Islet of Langerhans (tissue), 1 donor: ENCODE results near the gene THSD4.

Experiments used
- FAIRE-seq: peaks from one replicate; lab custom pipeline; 2011; peaks lifted over from hg19 to GRCh38; lab: Jason Lieb, UNC

Gene THSD4

DNA sequence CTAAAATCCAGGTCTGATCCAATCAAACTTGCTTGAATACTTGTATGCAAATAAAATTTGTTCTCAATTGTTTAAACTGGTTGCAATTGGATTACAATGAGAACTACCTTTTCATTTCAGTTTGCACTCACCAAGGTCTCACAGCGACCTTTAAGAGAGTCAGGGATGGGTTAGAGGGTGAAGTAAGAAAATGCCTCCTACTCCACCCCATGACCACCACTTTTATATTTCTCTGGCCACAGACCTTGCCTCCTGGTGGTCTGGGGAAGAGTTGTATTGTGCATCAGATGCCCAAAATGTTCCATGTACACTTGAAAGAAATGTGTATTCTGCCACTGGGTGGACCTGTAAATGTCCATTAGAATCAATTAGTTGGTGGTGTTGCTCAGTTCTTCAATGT lies 16.4 kb upstream of the THSD4 start:
- no peak for FAIRE-seq

DNA sequence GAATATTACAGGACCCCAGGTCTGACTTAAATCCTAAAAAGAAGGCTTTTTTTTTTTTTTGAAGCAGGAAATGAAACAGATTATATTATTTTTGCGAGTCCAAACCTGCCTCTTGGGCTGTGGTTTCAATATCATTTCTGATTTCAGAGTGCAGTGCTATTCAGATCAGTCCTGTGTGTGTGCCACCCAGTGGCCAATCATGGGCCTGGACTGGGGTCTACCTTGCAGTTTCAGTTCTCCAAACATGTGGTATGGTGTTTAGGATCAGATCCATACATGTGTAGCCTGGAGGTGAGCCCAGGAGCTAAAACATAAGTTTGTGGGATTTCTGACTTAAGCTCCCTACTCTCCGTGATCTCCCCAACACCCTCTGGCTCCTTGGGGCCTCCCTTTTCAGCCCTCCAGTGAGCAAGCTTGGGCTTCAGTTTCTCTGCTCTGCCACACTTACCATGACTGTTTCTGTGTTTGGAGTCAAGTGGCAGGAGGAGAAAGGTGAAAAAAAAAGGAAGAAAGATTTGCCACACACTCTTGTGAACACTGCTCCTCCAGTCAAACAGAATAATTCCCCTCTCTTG lies 12.1 kb upstream of the THSD4 start:
- FAIRE-seq: no peak

DNA sequence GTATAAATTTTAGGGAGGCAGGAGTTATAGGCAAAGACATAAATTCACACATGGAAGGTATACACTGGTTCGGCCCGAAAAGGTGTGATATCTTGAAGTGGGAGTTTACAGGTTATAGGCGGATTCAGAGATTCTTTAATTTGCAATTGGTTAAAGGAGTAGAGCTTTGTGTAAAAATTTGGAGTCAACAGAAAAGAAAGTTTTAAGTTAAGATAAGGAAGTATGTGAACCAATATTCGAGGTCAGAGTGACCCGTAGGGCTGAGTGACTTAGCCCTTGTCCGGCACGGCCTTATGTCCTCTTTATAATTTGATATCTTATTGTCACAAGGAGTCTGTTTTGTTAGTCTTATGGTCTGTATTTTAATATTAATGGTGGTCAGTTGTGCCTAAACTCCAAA lies 10.6 kb upstream of the THSD4 start:
- FAIRE-seq: no peak

DNA sequence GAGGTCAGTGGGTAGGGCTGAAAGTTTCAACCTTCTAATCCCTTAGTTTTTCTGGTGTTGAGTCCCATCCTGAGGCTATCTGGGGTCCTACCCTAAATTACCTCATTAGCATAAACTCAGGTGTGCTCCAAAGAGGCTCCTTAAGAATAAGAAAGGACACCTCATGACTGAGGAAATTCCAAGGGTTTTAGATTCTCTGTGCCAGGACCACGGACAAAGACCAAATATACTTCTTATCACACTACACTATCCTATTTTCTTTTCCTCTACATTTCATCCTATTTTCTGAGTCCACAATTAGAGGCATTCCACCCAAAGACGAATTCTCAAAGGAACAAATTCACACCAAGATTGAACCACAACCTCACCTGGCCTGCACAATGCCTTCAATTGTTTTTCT lies 9.8 kb upstream of the THSD4 start:
- FAIRE-seq: no peak

DNA sequence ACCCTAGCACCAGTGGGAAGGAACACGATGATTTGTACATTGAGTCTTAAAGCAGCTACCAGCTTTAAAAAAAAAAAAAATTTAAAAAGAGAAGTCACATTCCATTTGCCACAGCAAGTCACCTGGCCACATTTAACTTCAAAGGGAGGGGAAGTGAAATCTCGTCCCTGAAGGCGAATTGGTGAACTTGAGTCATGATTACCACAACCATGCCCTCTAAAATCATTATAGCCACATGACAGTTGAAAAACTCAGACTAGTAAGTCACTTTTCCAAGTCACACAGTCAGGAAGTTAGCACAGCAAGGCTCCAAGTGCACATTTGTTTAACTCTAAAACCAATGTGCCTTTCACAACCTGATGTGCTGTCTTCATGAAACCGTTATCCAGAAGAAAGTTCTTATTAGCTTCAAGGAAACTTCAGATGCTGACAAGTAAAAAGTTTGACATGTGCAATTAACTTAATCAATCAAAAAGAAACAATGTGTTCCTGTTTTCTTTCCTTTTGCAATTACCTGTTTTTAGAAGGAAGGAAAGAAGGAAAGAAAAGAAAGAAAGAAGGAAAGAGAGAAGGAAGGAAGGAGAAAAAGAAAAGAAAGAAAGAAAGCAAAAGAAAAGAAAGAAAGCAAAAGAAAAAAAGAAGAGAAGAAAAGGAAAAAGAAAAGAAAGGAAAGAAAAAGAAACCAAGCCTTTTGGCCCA lies 8.3 kb upstream of the THSD4 start:
- FAIRE-seq: no peak

DNA sequence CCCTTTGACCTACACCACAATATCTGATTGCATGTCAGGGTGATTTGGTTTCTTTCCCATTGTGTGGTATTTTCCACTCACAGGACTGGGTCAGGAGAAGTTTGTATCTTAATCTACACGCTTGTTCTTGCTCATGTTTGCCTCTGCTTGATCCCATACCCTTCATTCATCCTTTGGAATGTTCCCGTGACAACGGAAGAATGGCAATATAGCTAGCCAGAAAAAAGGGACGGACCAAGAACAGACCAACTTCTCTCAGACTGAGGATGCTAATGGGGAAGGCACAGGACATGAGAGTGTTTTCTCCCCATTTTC lies 7.8 kb upstream of the THSD4 start:
- no peak for FAIRE-seq

DNA sequence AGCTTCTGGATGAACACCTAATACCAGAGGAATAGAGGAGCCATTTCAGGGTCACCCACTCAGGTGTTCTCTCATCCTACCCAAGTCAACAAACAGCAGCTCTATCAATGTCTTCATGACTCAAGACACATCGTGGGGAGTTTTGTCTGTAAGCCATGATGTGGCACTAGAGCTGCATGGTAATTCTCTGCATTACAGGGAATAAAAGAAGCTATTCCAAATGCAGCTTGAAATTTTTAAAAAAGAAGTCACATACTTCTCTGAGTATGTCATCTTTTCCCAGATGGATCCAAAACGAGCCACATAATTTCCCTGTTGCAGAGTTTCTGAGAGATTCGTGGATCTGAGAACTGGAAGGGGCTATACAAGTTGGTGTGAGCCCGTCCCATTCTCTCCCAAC lies 6.1 kb upstream of the THSD4 start:
- no peak for FAIRE-seq

DNA sequence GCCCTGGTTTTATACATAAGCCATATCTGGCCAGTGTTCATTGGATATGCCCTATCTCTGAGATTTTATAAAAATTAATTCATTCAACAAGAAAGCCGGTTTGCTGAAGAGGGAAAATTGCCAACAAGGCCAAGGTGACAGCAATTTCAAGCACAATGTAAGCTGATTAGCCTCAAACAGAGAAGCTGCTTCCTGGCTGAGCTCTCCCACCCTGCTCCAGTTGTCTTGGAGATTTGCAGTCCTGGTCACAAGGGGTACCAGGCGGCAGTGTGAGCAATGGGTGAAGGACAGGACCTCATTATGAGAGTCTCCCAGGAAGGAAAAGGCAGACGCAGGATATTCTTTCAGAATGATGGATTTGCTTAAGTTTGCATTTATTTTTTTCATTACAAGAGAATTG lies 5.4 kb upstream of the THSD4 start:
- FAIRE-seq: no peak

DNA sequence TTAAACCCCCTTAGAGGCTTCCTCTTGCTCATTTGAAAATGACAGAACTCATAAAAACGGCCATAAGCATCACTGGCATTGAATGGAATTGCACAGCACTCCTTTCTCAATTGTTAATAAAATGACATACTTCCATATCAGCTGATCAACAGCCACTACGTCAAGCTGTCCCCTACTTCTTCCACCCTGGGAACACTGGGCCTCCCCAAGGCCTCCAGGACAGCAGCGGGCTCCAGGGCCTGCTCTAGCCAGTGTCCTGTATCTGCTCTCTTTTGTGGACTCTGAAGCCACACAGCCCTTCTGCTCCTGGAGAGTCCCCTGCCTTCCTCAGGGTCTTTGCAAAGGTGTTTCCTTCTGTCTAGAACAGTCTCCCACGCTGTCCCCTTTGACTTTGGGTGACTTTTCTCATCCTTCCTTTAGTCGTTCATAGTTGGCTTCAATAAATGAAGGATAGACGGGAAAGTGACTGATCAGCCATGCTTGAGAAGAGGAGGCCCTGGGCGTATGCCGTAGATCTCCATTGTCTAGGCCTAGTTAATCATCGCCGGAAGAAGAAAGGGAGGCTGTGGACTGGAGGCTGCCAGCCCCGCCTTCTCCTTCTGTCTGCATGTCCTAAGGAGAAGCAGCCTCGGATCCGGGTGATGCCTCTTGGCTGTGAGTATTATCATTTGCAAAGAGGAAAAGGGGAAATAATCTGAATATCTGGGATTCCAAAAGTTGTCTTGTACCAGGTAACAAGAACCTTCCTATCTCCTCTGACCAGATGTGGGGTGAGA lies 4.7 kb upstream of the THSD4 start:
- no peak for FAIRE-seq

DNA sequence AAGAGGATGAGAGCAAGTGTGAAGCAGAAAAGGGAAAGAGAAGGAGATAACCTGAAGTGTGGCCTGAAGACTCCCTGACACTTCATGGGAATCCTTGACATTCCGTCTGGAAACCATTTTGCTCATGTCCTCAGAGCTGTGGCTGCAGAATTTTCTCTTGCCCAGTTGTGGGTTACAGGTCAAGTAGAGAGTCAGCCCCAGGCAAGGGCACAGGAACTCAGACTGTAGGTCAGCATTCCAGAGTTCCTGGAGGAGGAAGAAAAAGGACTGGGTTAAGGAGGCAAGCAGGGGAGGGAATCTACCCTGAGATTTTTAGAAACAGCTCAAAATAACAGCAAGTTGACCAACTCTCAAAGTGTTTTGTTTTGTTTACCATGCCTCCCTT lies 4.1 kb upstream of the THSD4 start:
- FAIRE-seq: no peak

DNA sequence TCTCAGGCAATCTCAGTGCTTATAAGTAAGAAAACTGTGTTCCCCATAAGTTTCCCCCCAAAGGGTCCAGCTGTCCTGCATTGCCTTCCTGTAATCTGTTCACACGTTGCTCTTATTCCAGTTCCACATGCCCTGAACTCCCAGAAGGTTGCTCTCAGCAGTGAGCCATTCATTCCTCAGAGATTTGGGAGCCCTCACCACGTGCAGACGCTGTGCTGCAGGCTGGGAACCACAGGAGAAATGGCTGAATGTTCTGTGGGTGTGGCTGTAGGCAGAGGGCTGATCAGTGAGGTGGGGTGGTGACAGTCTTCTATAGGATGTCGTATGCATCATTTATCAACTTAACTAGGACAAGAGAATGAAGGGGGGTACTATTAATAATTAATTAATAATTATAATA lies 3.3 kb upstream of the THSD4 start:
- no peak for FAIRE-seq

DNA sequence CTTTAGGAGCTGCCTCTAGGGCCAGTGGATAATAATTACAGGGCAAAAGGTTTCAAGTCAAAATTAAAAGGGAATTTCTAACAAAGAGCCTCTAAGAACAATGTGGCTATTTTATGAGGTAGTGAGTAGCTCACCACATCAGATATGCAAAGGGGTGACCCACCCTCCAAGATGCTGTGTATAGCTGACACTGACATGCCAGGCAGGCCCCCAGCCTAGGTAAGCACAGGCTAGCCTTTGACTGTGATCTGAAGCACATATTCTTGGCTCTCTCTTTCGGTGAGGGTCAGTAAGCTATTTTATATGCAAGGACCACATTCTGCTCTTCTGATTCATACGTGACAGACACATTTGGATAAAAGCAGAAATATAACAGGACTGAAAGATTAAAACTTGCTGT lies 2.8 kb upstream of the THSD4 start:
- no peak for FAIRE-seq

DNA sequence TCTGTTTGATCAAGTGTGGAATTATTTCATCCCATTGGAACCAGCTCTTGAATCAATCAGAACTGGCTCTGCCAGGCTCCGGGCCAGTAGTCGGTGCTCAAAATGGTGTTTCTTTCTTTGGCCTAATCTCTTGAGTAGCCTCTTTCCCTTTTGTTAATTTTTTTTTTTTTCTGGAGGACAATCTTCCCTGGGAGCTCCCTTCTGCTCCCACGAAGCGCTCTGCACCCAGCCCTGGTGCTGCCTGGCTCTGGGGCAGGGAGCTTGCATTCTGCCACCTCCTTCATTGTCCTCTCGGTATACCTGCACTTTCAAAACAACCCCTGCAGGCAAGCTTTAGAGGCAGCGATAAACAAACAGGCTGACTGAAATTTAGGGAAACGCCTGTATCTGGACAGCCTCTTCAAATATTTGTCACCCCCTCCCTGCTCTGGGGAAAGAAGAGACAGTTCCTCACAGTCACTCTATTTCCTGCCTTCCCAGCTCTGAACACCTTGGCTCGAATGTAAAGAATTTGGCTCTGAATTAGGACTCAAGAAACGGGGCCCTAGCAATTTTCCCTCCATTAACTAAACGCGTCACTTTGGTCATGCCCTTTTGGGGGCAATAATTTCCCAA lies 1.1 kb upstream of the THSD4 start:
- FAIRE-seq: no peak

DNA sequence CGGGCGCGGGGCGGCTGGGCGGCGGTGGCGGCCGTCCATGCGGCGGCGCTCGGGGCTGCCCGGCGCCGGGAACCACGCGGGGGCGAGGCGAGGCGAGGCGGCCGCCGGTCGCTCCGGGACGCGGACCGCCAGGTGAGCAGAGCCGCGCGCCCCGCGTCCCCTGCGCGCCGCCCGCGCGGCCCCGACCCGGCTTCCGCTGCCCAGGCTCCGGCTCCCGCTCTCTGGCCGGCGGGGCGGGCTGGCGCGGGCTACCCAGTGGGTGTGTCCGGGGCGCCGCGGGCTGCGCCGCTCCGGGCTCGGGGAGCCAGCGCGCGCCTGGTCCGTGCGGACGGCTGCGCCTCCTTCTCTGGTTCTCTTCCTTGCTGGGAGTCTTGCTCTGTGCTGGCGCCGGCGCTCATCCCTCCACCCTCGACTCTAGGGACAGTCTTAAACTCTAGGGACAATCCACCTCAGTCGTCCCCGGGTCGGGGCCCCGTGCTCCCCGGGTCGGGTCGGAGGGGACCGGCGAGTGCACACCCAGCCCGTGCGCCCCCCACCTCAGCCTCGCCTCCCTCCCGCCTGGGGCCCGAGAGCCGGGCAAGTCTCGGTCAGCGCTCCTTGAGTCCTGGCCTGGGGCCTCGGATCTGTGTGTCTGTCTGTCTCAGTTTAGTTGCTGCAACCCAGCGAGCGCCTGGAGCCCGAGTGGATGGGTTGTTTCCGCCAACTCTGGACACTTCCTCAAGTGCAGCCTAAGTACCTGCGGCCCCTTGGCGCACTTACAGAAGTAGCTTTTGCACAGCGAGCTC lies 488 bp downstream of the THSD4 start:
- FAIRE-seq: no peak

DNA sequence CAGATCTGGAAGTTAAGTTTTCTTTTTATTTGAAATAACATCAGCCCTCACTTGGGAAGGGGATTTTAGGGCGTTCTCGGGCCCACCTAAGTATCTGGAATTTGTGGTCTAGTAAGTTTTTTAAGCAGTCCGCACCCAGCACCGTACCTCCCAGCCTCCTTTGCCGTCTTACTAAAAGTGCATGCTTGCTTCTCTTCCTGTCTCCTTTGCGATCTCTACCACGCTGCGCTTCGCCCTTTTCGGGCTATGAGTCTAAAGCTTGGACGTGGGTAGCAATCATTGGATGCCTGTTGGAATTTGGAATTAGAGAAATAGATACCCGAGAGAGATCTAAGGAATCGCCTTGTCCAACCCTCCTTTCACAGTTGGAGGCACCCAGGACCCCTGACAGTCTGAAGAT lies 1.1 kb downstream of the THSD4 start:
- FAIRE-seq: no peak

DNA sequence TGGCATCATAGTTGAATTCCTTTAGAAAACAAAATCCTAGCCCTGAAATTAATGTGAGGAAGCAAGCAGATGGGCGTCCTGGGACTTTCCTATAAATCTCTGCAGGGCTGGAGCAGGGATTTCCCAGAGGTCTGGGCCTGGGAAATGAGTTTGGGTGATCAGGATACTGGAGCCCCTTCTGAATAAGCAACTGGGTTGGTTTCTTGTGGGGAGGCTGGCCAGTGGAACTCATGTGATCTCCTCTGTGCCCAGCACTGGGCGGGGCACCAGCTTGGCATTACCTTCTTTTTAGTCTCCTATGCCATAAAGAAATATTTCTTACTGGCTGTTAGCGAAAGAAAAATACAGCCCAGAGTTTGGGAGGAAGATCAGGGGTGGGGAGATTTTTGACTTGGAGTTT lies 1.7 kb downstream of the THSD4 start:
- no peak for FAIRE-seq

DNA sequence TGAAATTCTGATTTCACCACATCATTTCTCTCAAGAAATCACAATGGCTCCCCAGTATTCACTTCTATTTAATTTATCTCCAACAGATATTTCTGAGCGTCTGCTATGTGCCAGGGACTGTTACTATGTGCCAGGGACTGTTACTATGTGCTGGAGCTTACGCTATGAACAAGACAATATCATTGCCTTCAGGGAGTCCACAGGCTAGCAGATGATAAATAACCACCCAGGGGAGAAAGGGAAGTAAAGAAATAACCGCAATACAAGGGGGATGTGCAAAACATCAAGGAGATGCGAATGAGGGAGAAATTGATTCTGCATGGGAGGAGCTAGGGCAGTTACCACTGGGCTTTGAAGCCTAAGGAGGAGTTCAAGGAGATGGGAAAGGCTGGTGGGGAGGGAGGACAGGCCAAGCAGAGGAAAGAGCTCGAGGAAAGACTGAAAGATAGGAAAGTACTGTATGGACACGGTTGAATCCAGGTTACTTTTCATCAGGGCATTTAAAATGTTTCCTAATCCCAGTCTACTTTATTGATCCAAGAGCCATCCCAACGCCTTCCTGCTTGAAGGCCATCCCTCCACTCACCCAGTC lies 2.5 kb downstream of the THSD4 start:
- FAIRE-seq: no peak

DNA sequence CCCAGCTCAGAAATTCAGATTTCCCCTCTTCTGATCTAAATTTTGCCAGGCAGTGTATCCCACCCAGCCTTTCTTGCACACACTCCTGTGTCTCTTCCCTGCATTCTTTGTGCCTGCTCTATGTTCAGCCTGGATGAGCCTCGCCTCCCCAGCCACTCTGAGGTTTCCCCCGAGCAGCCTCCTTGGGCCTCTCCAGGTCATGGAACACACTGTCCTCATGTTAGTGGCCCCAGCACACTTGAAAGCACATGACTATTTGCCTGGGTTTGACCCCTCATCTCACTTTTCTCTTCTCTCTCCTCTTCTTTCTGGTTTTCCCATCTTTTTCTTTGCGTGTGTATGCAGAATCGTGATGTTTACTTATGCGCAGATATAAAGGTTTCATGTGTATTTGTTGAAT lies 3.1 kb downstream of the THSD4 start:
- no peak for FAIRE-seq

DNA sequence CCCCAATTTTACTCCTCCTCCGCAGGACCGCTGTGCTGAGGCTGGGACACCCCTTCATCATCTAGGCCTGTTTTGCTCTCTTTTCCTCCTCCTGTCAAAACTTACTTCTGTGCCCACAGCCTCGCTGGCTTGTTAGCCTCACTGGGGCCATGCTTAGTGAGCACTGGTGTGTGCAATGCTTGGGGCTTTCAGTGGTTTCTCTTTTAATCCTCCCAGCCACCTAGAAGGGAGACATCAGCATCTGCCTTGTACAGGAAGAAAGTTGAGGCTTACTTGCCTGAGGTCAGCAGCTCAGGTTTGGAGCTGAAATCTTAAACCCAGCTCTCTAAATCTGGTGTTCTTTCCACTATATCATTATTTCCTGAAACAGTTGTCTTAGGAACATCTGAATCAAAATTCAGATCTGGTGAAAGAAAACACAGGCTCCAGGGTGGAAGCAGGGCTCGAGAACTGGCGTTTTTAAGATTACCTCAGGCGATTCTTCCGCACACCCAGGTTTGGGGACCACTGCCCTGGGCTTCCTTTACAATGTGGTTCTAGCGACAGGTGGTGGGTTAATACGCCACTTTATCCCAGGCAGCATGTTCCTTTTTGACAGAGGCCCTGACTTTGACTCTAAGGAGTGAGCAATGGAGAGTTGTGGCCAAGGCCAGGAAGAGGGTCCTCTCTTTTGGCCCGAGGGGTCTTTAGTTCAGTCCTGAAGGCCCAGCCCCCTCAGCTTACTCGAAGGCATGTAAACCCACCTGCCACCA lies 3.8 kb downstream of the THSD4 start:
- FAIRE-seq: no peak

DNA sequence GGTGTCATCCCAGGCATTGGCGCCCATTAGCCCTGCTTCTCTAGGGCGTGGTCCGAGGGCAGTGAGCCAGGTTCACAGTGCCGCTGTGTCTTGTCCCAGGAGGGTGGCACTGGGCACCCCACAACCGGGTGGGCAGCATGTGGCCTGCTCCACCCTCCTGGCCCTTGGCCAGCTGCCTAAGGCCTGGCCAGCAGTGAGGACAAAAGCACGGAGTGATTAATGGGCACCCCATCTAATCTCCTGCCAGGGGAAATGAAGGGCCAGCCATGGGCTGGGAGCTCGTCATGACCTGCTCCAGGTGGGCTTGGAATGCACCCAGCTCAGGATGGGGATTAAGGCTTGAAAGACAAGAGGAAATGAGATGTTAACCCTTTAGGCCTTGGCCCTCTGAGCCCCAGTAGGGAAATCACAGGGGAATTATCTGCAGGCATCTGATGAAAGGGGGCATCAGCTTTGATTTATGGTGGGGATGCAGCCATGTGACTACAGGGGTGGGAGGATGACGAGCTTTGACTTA lies 5.2 kb downstream of the THSD4 start:
- no peak for FAIRE-seq

DNA sequence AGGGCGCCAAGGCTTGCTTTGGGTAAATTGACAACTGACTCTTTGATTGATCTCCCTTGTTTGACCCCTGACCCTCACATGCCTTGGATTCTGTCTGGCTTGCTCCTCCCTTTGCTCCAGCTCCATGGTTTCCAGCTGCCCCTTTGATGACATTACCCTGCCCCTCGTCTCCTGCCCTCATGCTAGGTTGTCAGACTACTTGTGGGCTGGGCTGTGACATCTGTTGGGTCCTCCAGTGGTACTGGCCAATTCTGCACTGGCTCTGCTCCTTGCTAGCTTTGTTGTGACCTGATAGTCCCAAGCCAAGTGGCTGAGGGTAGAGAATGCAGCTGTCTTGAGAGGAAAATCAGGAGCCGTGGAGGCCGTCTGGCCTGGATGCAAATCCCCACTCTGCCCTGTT lies 6.2 kb downstream of the THSD4 start:
- FAIRE-seq: no peak
